ENCODE data around the gene PSG4. TPM values are rescaled to one million over a fixed set of nuclear protein-coding genes. Genes with fewer than 3 reads are reported as not detected.

PSG4 gene
- total and polyA plus RNA-seq, 8 donors, result 0.12 to 3.0 (median 0.36) TPM; not detected in 2

DNA sequence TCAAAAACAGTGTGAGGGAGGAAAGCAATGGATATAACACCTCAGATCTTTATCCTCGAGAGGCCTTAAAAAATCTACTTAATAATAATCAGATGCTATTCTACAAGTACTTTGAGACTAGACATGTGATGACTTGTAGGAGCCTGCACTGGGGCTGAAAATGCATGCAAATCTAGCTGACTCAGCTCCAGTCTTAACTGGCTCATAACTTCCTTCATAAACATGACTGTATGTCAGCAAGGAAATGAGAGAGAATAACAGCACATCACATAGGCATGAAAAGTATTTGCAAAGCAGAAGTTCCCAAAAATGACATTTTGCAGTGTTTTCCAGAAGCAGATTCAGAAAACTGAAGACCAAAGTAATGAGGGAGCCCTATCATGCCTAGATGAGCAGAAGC is 57.2 kb downstream of the PSG4 start:
- Histone ChIP-seq H3K4me3 (no peak overlapping the region), H3K9me3 (no peaks in the 10 kb centered on the region), H3K27ac (no peak overlapping the region), H3K4me1 (no peaks in the 10 kb centered on the region), H3K36me3 (no peaks in the 10 kb centered on the region), H3K27me3 (no peaks in the 10 kb centered on the region)
- DNase-seq, result no peak
- ATAC-seq, result no peak
- intact Hi-C loops (cut with DNase I), result no loop called here
- WGBS, 2 donors, result 26 to 53% methylated on average over 1 of the region's 1 CpG
- TF ChIP-seq CTCF (IDR thresholded peaks at IDR 0.05), result no peak
- FAIRE-seq, result no peak

Other genes starting within 250 kb of the PSG4 start
- gene PSG11, start 179.2 kb downstream of the PSG4 start, total RNA-seq, result not detected
- not detected for gene PSG11, start 179.2 kb downstream of the PSG4 start, polyA plus RNA-seq
- not detected for gene PSG2, start 122.9 kb downstream of the PSG4 start, total RNA-seq
- gene PSG2, start 122.9 kb downstream of the PSG4 start, polyA plus RNA-seq, result not detected
- gene PSG5, start 19.1 kb downstream of the PSG4 start, total RNA-seq, result under 1 TPM in 1 of 6 donors, not detected in 5; 0.44 TPM
- gene PSG5, start 19.1 kb downstream of the PSG4 start, polyA plus RNA-seq, result under 1 TPM in 1 of 2 donors, not detected in 1; 0.49 TPM
- gene PSG9, start 63.9 kb upstream of the PSG4 start, total RNA-seq, result under 1 TPM in 1 of 6 donors, not detected in 5; 0.31 TPM
- gene PSG9, start 63.9 kb upstream of the PSG4 start, polyA plus RNA-seq, result under 1 TPM in 1 of 2 donors, not detected in 1; 0.23 TPM
- 1 to 10 TPM in 1 of 6 donors, under 1 TPM in 4, not detected in 1; 0.25 to 2.8 (median 0.28) TPM for gene CD177, start 148.0 kb upstream of the PSG4 start, total RNA-seq
- gene CD177, start 148.0 kb upstream of the PSG4 start, polyA plus RNA-seq, result under 1 TPM; 0.14 to 0.42 TPM
- not detected for gene TEX101, start 209.3 kb upstream of the PSG4 start, total RNA-seq
- not detected for gene TEX101, start 209.3 kb upstream of the PSG4 start, polyA plus RNA-seq

All from pancreas (tissue), 10 donors.